B cell (primary cell): ENCODE results near the gene DNAJC4. TPM values are rescaled to one million over a fixed set of nuclear protein-coding genes. Genes with fewer than 3 reads are reported as not detected.

Experiments used
- ATAC-seq: fragments of 200-7000 bp; cut with Tn5 transposase; one replicate; pipeline ENCODE4 v1.10.0; 2021; ENCODE audit warnings: low read depth, mild to moderate bottlenecking, moderate number of reproducible peaks, moderate library complexity
- CTCF ChIA-PET: fragments of 350-600 bp; sonication (Branson Sonifier 250); formaldehyde crosslinking; loops from one replicate; lab custom pipeline; 2021; ENCODE audit warnings: antibody characterized with exemption, inconsistent platforms; lab: Charles Lee
- POLR2A ChIA-PET: fragments of 350-600 bp; sonication (Branson Sonifier 250); formaldehyde crosslinking; loops from one replicate; lab custom pipeline; 2021; ENCODE audit warnings: antibody characterized with exemption; lab: Charles Lee
- DNase-seq: peaks from one replicate; pipeline ENCODE4 v3.0.0; 2013
- H2AFZ ChIP-seq: 2 replicates; pipeline ENCODE4 v1.6.1; 2012; ENCODE audit warnings: mild to moderate bottlenecking, low read depth, low read length; ENCODE audit not compliant: insufficient read depth, poor library complexity, severe bottlenecking
- H3K27ac ChIP-seq, 2 donors: 1 replicate in 1 of 2; 2 replicates in 1 of 2; pipeline ENCODE4 v1.5.1; 2012 to 2013; ENCODE audit warnings: low read length in 2 of 2, mild to moderate bottlenecking in 2 of 2, moderate library complexity in 1 of 2
- H3K27me3 ChIP-seq, 4 experiments: fragments of 200-600 bp in 1 of 4; sonication (generic) in 1 of 4; replicated peaks in 1 of 4; 1 replicate in 2 of 4; 2 replicates in 2 of 4; pipeline versions ENCODE4 v1.6.1 to v1.7.0; 2013 to 2016; ENCODE audit warnings: low read length in 3 of 4, mild to moderate bottlenecking in 2 of 4, mixed read lengths in 1 of 4, moderate library complexity in 1 of 4; ENCODE audit not compliant: insufficient read depth in 4 of 4, control insufficient read depth in 3 of 4; ENCODE audit errors: control extremely low read depth in 1 of 4
- H3K36me3 ChIP-seq, 2 experiments: replicated peaks in 1 of 2; 1 replicate in 1 of 2; 2 replicates in 1 of 2; pipeline versions ENCODE4 v1.6.1 to v1.7.1; 2013; ENCODE audit warnings: low read length in 1 of 2; ENCODE audit not compliant: insufficient read depth in 2 of 2, control insufficient read depth in 1 of 2; ENCODE audit errors: control extremely low read depth in 1 of 2, extremely low read depth in 1 of 2
- H3K4me1 ChIP-seq, 2 donors: fragments of 200-600 bp in 1 of 2; sonication (generic) in 1 of 2; 1 replicate in 1 of 2; 2 replicates in 1 of 2; pipeline versions ENCODE4 v1.5.1 to v1.6.1; 2013 to 2017; ENCODE audit warnings: low read length in 2 of 2; ENCODE audit not compliant: control insufficient read depth in 2 of 2, insufficient read depth in 2 of 2
- H3K4me2 ChIP-seq: replicated peaks from 2 replicates; pipeline ENCODE3; 2012; ENCODE audit warnings: mild to moderate bottlenecking, low read depth, low read length; ENCODE audit not compliant: poor library complexity, severe bottlenecking
- H3K4me3 ChIP-seq, 5 experiments: fragments of 200-600 bp in 1 of 5; sonication (generic) in 1 of 5; 1 replicate in 3 of 5; 2 replicates in 2 of 5; pipeline versions ENCODE4 v1.5.1 to v1.7.0; 2011 to 2016; ENCODE audit warnings: low read length in 4 of 5, mild to moderate bottlenecking in 4 of 5, low read depth in 2 of 5, control low read depth in 1 of 5, moderate library complexity in 1 of 5; ENCODE audit not compliant: insufficient read depth in 1 of 5; ENCODE audit errors: control extremely low read depth in 1 of 5, extremely low read depth in 1 of 5
- H3K79me2 ChIP-seq: fragments of 200-600 bp; sonication (generic); one replicate; pipeline ENCODE4 v1.6.0; 2016; ENCODE audit warnings: low read length; ENCODE audit not compliant: control insufficient read depth, insufficient read depth
- H3K9ac ChIP-seq: fragments of 200-600 bp; sonication (generic); 2 replicates; pipeline ENCODE4 v1.6.1; 2017; ENCODE audit warnings: mild to moderate bottlenecking, low read length, moderate library complexity
- H3K9me3 ChIP-seq, 3 donors: one replicate each; pipeline versions ENCODE4 v1.6.1 to v1.7.1; 2013; ENCODE audit warnings: low read length in 2 of 3; ENCODE audit not compliant: control insufficient read depth in 2 of 3, insufficient read depth in 1 of 3; ENCODE audit errors: control extremely low read depth in 1 of 3
- H4K20me1 ChIP-seq: 2 replicates; pipeline ENCODE4 v1.6.0; 2012; ENCODE audit warnings: mild to moderate bottlenecking, low read length; ENCODE audit not compliant: insufficient read depth, control insufficient read depth, poor library complexity, severe bottlenecking
- H3K27ac Mint-ChIP-seq: one replicate; pipeline ENCODE4 v1.8.0; 2021; ENCODE audit warnings: mixed read lengths
- H3K27me3 Mint-ChIP-seq: one replicate; pipeline ENCODE4 v1.8.0; 2021; ENCODE audit warnings: mixed read lengths
- H3K4me1 Mint-ChIP-seq: one replicate; pipeline ENCODE4 v1.8.0; 2021; ENCODE audit warnings: mixed read lengths
- H3K4me3 Mint-ChIP-seq: one replicate; pipeline ENCODE4 v1.8.0; 2021; ENCODE audit warnings: mixed read lengths
- H3K9me3 Mint-ChIP-seq: one replicate; pipeline ENCODE4 v1.8.0; 2022; ENCODE audit warnings: mixed read lengths; ENCODE audit not compliant: insufficient read depth
- CTCF ChIP-seq: fragments of 200-600 bp; IDR thresholded peaks from one replicate; pipeline ENCODE4 v1.8.0; 2022; ENCODE audit warnings: antibody characterized with exemption, mild to moderate bottlenecking
- EZH2 ChIP-seq: IDR thresholded peaks from 2 replicates; pipeline ENCODE4 v1.6.1; 2012; ENCODE audit warnings: borderline replicate concordance, low read depth, mild to moderate bottlenecking, moderate library complexity, low read length; ENCODE audit not compliant: insufficient read depth, poor library complexity, severe bottlenecking
- WGBS: methylation state at CpG from one replicate; pipeline ENCODE4 v1.1.5; 2013; ENCODE audit warnings: missing lambda C conversion rate; ENCODE audit not compliant: insufficient coverage; 5-methylcytosine and 5-hydroxymethylcytosine counted together
- intact Hi-C: fragments of 100-400 bp; cut with micrococcal nuclease; formaldehyde crosslinking; loops from one replicate; pipeline ENCODE4 v1.10.0; 2022
- polyA minus RNA-seq: library from RNA; depleted of rRNA, polyadenylated mRNA; stranded (reverse); fragments of >200 nt; gene quantifications from 2 replicates; pipeline ENCODE4 v1.2.3, GENCODE V29; 2012
- polyA plus RNA-seq: library from polyadenylated mRNA; depleted of rRNA; stranded (reverse); fragments of >200 nt; gene quantifications from 2 replicates; pipeline ENCODE4 v1.2.3, GENCODE V29; 2012
- total RNA-seq, 2 donors: library from RNA; stranded (reverse); fragments of 120-200 nt in 1 of 2; gene quantifications; 1 replicate in 1 of 2; 2 replicates in 1 of 2; pipeline versions ENCODE4 v1.2.3 to v1.2.4, GENCODE V29; 2013 to 2022

The DNAJC4 gene
- 65.9 and 74.4 TPM in 2 replicates for total RNA-seq
- 27.7 TPM for total RNA-seq (2013)
- 93.1 and 105 TPM in 2 replicates for polyA plus RNA-seq
- 44.7 and 45.3 TPM in 2 replicates for polyA minus RNA-seq

- Histone ChIP-seq H3K79me2 (peaks cover 26% of the 10 kb centered on the region), H3K27ac (peak within 1 kb of the TSS; percentile 84), H3K4me3 (peak within 1 kb of the TSS; percentile 67 to 98 (median 78)), H3K36me3 (no peaks in the 10 kb centered on the region), H3K9me3 (no peaks in the 10 kb centered on the region), H3K9ac (peak within 1 kb of the TSS; percentile 74), H3K4me1 (peaks cover 41 to 66% of the 10 kb centered on the region in 2 donors), H4K20me1 (peaks cover 17% of the 10 kb centered on the region), H3K4me2 (peak within 1 kb of the TSS; percentile 99), H2AFZ (peak within 1 kb of the TSS; percentile 85), H3K27me3 (no peaks in the 10 kb centered on the region)
- intact Hi-C loops, result loop anchor here (1.0 to 2.0 kb wide), 6 partner anchors 11 to 75 kb away; partner anchors contain the start of genes BAD, ESRRA, FKBP2 and GPR137
- peak; percentile 94 for DNase-seq
- H3K27me3 Mint-ChIP-seq, result no peaks in the 10 kb centered on the region
- H3K4me1 Mint-ChIP-seq, result peaks cover 57% of the 10 kb centered on the region
- CTCF ChIA-PET, result interaction anchor here (1.0 to 1.6 kb wide), 4 partner anchors 15 to 26 kb away, joined by 3 to 6 read pairs (median 4); partner anchors contain the start of gene PLCB3
- H3K4me3 Mint-ChIP-seq, result peak within 1 kb of the TSS; percentile 95
- ATAC-seq, result peak; percentile 59
- POLR2A ChIA-PET, result interaction anchor here (0.6 to 2.4 kb wide), 11 partner anchors 11 to 1031 kb away, joined by 3 to 13 read pairs (median 4); partner anchors contain the start of genes FERMT3, FKBP2 and PRDX5
- TF ChIP-seq EZH2, result no peak
- TF ChIP-seq CTCF, result no peak
- under 1% methylated on average over 59 of the region's 62 CpGs for WGBS
- peak within 1 kb of the TSS; percentile 97 for H3K27ac Mint-ChIP-seq
- no peaks in the 10 kb centered on the region for H3K9me3 Mint-ChIP-seq
Measured at GRCh38 chr11:64230171-64230984, at the start of gene DNAJC4. TSS of gene DNAJC4 (plus strand) at chr11:64230548. CDS start at chr11:64230855, 307 bp downstream.

- H3K27me3 Mint-ChIP-seq, result no peaks in the 10 kb centered on the region
- TF ChIP-seq CTCF (no peak), EZH2 (no peak)
- H3K9me3 Mint-ChIP-seq, result no peaks in the 10 kb centered on the region
- no peak overlapping the region for H3K4me3 Mint-ChIP-seq
- CTCF ChIA-PET, result no interaction called here
- Histone ChIP-seq H3K9me3 (no peaks in the 10 kb centered on the region), H3K79me2 (peaks cover 43% of the 10 kb centered on the region), H3K9ac (no peak overlapping the region), H3K36me3 (peaks cover 0 to 2% of the 10 kb centered on the region in 2 experiments), H3K4me1 (peaks cover 18 to 31% of the 10 kb centered on the region in 2 donors), H3K27ac (no peak overlapping the region), H4K20me1 (no peaks in the 10 kb centered on the region), H2AFZ (no peak overlapping the region), H3K4me3 (no peak overlapping the region), H3K27me3 (no peaks in the 10 kb centered on the region), H3K4me2 (no peak overlapping the region)
- H3K27ac Mint-ChIP-seq, result no peak overlapping the region
- intact Hi-C loops, result no loop called here
- DNase-seq (no peak), ATAC-seq (no peak)
- peaks cover 36% of the 10 kb centered on the region for H3K4me1 Mint-ChIP-seq
- 94% methylated on average over 5 of the region's 5 CpGs for WGBS
- POLR2A ChIA-PET, result no interaction called here
Measured at GRCh38 chr11:64180891-64181290, 49.5 kb upstream of the DNAJC4 start.
